Uterus (tissue), 4 donors: ENCODE results near the gene NPTX1. TPM values are rescaled to one million over a fixed set of nuclear protein-coding genes. Genes with fewer than 3 reads are reported as not detected.

Experiments used
- DNase-seq, 2 donors: peaks; one replicate each; pipeline ENCODE4 v3.0.0-alpha.2; 2019 to 2020
- H3K27ac ChIP-seq, 2 donors: fragments of 200-600 bp; sonication (generic); 1 replicate in 1 of 2; 2 replicates in 1 of 2; pipeline ENCODE4 v1.5.1; 2016 to 2018
- H3K27me3 ChIP-seq, 2 donors: fragments of 200-600 bp; sonication (generic); one replicate each; pipeline ENCODE4 v1.5.1; 2018 to 2019; ENCODE audit warnings: control low read depth in 1 of 2
- H3K36me3 ChIP-seq, 2 donors: fragments of 200-600 bp; sonication (generic); one replicate each; pipeline ENCODE4 v1.5.1; 2019; ENCODE audit warnings: control low read depth in 1 of 2
- H3K4me1 ChIP-seq, 2 donors: fragments of 200-600 bp; sonication (generic); one replicate each; pipeline ENCODE4 v1.5.1; 2018 to 2019; ENCODE audit warnings: control low read depth in 1 of 2
- H3K4me3 ChIP-seq, 2 donors: fragments of 200-600 bp; sonication (generic); 1 replicate in 1 of 2; 2 replicates in 1 of 2; pipeline ENCODE4 v1.5.1; 2018 to 2019; ENCODE audit warnings: mild to moderate bottlenecking in 1 of 2
- H3K9me3 ChIP-seq, 2 donors: fragments of 200-600 bp; sonication (generic); one replicate each; pipeline ENCODE4 v1.5.1; 2019; ENCODE audit warnings: control low read depth in 1 of 2
- POLR2A ChIP-seq, 2 donors: fragments of 450-650 bp; IDR thresholded peaks; one replicate each; pipeline ENCODE4 v1.6.1; 2016; ENCODE audit warnings: antibody characterized with exemption in 2 of 2, mild to moderate bottlenecking in 1 of 2, moderate library complexity in 1 of 2
- intact Hi-C: fragments of 100-400 bp; cut with DNase I; formaldehyde crosslinking; loops from one replicate; pipeline ENCODE4 v1.15.1; 2023; ENCODE audit warnings: low total_unique reads
- total RNA-seq, 4 donors: library from RNA; depleted of rRNA in 3 of 4; stranded (reverse); fragments of >200 nt in 3 of 4; gene quantifications; one replicate each; pipeline versions ENCODE4 v1.1.0 to v1.2.4, GENCODE V29; 2014 to 2023
- TF ChIP-seq, protein P1 (sequence below), 4 experiments: fragments of 200-600 bp in 2 of 4; fragments of 450-650 bp in 2 of 4; sonication (generic) in 2 of 4; IDR thresholded peaks; one replicate each; pipeline ENCODE4 v1.5.1; 2016 to 2019; ENCODE audit warnings: antibody characterized with exemption in 4 of 4, mild to moderate bottlenecking in 2 of 4, moderate library complexity in 1 of 4
- donor health status: DM: yes; HTN: yes; CAD: no.

The NPTX1 gene
- total RNA-seq, 4 donors from 2014 or later: 1.6 to 2.1 TPM; not detected in 2

DNA sequence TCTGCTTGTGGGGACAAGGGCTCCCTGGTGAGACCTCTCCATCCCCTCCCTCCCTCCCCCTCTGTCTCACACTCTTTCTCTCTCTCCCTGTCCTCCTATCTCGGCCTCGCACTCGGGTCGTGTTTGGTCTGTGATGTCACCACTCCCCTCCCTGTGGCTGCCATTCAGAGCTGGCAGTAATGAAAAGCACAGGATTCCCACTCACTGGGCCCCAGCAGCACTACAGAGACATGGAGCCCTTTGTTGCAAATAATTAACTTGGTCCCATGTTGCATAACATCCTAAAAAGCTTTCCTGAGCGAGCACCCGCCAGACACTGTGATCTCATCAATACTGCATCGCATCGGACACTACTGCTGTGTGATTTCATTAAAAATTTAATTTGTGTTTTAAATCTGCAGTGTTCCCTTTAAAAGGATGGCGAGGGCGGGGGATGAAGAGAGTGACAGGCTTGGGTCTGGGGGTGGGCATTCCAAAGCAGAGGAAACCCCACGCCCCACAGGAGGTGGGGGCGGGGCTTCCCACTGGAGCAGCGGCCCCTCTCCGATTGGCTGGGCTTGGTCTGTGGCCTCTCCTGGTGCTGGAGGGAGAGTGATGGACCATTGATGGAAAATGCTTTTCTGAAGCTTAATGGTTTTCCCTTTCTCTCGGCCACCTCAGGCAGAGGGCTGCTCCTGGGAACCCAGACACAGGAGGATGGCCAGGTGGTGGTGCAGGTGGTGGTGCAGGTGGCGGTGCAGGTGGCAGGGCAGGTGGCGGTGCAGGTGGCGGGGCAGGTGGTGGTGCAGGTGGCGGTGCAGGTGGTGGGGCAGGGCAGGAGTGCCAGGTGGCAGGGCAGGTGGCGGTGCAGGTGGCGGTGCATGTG lies 15.3 kb upstream of the NPTX1 start:
- no peaks in the 10 kb centered on the region for H3K27me3 ChIP-seq
- H3K4me1 ChIP-seq: no peaks in the 10 kb centered on the region
- TF ChIP-seq POLR2A (IDR thresholded peaks at IDR 0.05): no peak
- TF ChIP-seq, protein P1, sequence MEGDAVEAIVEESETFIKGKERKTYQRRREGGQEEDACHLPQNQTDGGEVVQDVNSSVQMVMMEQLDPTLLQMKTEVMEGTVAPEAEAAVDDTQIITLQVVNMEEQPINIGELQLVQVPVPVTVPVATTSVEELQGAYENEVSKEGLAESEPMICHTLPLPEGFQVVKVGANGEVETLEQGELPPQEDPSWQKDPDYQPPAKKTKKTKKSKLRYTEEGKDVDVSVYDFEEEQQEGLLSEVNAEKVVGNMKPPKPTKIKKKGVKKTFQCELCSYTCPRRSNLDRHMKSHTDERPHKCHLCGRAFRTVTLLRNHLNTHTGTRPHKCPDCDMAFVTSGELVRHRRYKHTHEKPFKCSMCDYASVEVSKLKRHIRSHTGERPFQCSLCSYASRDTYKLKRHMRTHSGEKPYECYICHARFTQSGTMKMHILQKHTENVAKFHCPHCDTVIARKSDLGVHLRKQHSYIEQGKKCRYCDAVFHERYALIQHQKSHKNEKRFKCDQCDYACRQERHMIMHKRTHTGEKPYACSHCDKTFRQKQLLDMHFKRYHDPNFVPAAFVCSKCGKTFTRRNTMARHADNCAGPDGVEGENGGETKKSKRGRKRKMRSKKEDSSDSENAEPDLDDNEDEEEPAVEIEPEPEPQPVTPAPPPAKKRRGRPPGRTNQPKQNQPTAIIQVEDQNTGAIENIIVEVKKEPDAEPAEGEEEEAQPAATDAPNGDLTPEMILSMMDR (IDR thresholded peaks at IDR 0.05): no peak
- intact Hi-C loops: no loop called here
- no peak for DNase-seq
- no peak overlapping the region for H3K4me3 ChIP-seq
- H3K36me3 ChIP-seq: no peaks in the 10 kb centered on the region
- H3K27ac ChIP-seq: no peak overlapping the region
- H3K9me3 ChIP-seq: no peaks in the 10 kb centered on the region

DNA sequence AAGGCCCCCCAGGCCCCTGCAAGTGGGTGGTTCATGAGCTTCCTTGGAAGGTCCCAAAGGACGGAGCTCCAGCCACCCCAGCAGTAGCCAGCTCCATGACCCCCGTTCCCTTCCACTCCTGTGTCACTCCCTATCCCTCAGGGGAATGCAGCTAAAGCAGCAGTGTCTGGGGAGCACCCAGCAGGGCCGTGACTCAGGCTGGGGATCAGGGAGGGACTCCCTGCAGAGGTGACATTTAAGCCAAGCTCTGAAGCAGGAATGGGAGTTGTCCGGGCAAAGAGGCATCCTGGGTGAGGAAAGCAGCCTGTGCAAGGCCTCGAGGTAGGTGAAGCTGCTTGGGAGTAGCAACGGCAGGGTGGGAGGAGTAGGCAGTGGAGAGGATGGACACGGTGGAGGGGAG lies 11.1 kb upstream of the NPTX1 start:
- Histone ChIP-seq H3K4me3 (no peak overlapping the region), H3K27ac (no peak overlapping the region), H3K4me1 (no peaks in the 10 kb centered on the region), H3K36me3 (no peaks in the 10 kb centered on the region), H3K9me3 (no peaks in the 10 kb centered on the region), H3K27me3 (no peaks in the 10 kb centered on the region)
- TF ChIP-seq, protein P1 (IDR thresholded peaks at IDR 0.05): no peak
- no peak for TF ChIP-seq POLR2A (IDR thresholded peaks at IDR 0.05)
- intact Hi-C loops: no loop called here
- no peak for DNase-seq

DNA sequence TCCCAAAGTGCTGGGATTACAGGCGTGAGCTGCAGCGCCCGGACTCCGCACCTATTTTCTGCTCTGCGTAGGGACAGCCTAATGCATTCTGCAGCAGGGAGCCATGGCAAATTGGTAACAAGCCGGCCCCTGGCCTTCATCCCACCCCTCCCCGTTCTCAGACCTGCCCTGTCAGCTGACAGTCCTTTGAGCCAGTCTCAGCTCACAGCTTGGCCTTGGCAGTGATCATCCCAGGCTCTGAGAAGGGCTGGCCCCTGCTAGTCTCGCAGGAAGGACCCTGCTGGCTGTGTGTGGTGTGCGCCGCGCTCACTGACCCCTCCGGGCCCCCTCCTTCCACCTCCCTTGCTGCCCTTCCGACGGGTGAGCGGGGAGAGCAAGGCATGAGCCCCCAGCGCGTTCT lies 10.3 kb upstream of the NPTX1 start:
- no peak overlapping the region for H3K4me3 ChIP-seq
- TF ChIP-seq, protein P1 (IDR thresholded peaks at IDR 0.05): no peak
- no peak for TF ChIP-seq POLR2A (IDR thresholded peaks at IDR 0.05)
- no peaks in the 10 kb centered on the region for H3K27me3 ChIP-seq
- H3K4me1 ChIP-seq: no peaks in the 10 kb centered on the region
- intact Hi-C loops: no loop called here
- H3K9me3 ChIP-seq: no peaks in the 10 kb centered on the region
- DNase-seq: no peak
- no peaks in the 10 kb centered on the region for H3K36me3 ChIP-seq
- H3K27ac ChIP-seq: no peak overlapping the region

DNA sequence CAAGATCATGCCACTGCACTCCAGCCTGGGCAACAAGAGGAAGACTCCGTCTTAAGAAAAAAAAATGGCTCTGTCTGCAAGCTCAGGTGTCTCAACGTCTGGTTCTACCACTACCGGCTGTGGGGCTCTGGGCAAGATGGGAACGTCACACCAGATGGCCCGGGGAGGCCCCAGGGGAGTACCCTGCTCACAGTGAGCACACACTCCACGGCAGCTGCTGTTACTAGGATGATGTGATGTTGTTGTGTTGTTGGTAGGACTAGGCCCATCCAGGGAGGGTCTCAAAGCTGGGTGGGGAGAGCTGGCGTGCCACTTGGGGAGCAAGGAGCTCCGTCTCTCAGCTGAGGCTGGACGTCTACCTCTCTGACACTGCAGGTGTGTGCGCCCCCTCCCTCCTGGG lies 9.4 kb upstream of the NPTX1 start:
- intact Hi-C loops: no loop called here
- DNase-seq: no peak
- H3K9me3 ChIP-seq: no peaks in the 10 kb centered on the region
- H3K36me3 ChIP-seq: no peaks in the 10 kb centered on the region
- no peak overlapping the region for H3K27ac ChIP-seq
- no peak overlapping the region for H3K4me3 ChIP-seq
- H3K27me3 ChIP-seq: no peaks in the 10 kb centered on the region
- no peak for TF ChIP-seq POLR2A (IDR thresholded peaks at IDR 0.05)
- TF ChIP-seq, protein P1 (IDR thresholded peaks at IDR 0.05): no peak
- no peaks in the 10 kb centered on the region for H3K4me1 ChIP-seq

DNA sequence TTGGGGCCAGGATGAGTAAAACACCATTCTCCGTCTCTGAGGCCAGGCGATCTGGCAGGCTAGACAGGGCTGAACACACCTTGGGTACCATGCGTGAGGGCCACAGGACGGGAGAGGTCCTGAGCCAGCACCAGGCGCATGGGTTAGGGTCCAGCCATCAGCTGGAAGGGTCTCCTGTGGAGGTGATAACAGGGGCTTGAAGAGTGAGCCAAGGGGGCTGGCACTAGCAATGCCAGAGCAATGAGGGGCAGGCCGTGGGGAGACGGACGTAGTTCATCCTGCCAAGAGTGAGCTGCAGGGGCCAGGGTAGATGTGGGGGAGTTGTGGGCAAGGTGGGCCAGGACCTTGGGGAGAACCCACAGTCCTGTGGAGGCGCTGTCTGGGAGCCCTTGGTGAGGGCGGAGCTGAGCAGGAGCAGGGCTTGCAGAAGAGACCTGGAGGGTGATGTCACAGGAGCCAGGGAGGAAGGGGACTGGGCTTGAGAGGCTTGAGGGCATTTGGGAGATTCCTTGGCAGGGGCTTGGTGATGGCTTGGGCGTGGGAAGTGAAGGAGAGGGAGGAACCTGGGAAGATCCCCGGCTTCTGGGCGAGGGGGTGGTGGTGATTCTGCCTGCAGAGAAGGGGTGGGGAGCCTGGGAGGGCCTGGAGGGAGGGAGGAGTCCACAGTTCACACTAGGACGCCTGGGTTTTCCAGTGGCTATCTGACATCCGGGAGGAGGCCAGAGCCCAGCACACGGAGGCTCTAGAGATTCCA lies 6.3 kb upstream of the NPTX1 start:
- intact Hi-C loops: no loop called here
- DNase-seq: no peak
- H3K27me3 ChIP-seq: peaks cover 21 to 22% of the 10 kb centered on the region in 2 donors
- no peaks in the 10 kb centered on the region for H3K36me3 ChIP-seq
- no peaks in the 10 kb centered on the region for H3K9me3 ChIP-seq
- no peak overlapping the region for H3K27ac ChIP-seq
- H3K4me1 ChIP-seq: peaks cover 0 to 6% of the 10 kb centered on the region in 2 donors
- TF ChIP-seq, protein P1 (IDR thresholded peaks at IDR 0.05): no peak
- TF ChIP-seq POLR2A (IDR thresholded peaks at IDR 0.05): no peak
- no peak overlapping the region for H3K4me3 ChIP-seq
